ENCODE results near the gene PDE10A.

PDE10A gene

GRCh38 chr6:165655191-165655590, 7.8 kb downstream of the PDE10A start:
- DNase-seq (ENCODE audit: low spot score) = no peak

DNA sequence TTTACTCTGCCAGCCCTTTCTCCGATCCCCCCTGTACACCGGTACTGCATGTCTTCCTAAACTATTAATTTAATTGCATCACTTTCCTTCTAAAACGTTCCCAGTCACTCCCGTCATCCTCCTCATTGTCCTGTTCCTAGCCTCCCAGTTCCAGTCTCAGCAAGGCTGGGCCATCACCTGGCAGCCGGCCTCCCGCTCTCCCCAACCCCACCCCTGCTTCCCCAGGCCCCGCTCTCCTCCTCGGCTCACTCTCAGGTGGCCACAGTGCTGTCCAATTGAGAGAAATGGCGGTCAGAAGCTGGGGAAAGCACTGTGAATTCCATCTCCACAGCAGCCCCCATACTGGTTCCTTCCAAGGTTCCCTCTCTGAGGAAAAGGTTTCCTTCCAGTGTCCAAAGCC, 8.9 kb downstream of the PDE10A start:
- no peak for DNase-seq (ENCODE audit: low spot score)

DNA sequence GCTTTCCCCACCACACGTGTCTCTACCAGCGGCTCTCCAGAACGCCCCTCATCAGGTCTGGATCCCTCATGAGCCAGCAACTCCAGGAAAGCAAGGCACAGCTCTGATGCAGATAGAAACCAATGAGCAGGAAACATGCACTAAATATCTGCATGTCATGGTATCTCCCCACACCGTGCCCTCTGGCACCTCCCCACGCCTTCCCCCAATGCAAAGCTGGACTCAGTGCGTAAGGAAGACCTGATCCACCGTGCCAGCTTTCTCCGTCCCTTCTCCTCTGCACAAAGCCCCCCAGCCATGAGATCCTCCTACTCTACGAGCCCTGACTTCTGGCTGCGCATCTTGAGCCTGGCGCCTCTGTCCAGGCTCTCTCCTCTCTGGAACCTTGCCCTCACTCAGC, 9.4 kb downstream of the PDE10A start:
- DNase-seq (ENCODE audit: low spot score) = no peak

GRCh38 chr6:165653196-165653595, 9.8 kb downstream of the PDE10A start:
- DNase-seq (ENCODE audit: low spot score) = no peak

GRCh38 chr6:165652766-165653165, 10.3 kb downstream of the PDE10A start:
- no peak for DNase-seq (ENCODE audit: low spot score)

DNA sequence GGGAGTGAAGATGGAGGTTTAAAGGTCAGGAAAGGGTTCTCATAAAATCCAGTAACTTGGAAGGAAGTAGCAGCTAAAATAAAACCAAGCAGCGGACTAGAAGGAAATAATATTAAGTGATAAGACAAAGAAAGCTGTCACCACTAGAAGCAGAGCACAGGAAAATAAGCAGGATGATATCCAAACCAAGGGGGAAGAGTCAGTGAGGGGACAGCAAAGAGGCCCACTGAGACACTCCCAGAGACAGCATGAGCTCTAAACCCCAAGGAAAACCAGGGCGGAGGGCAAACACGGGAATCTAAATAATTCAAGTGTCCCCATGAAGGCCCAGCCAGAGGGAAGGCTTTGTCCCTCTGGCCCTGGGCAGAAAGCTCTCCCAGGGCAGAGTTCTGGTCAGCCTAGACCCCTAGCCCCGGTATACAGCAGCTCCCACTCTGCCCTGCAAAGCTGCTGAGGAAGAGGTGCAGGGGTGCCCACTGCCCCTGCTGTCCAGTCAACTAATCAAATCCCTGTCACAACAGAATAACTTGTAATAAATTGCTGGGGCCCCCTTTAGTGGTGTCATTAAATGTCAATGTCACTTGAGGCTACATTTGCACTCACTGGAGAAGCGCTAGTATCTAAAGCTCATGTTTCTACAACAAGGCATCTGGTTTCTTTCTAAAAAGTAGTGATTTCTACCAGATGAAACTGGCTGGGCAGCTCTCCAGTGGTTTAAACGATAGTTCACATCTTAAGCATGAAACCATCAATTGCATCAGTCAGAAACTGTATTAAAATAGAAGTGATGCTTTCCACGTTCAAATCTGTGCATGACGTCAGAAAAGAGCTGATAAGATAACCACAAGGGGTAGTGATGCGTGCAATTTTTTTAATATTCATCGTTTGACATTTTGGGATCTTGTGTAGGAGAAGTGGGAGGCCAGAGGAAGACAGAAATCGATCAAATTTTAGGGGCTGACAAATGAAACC, 13.6 kb downstream of the PDE10A start:
- no peak for DNase-seq (ENCODE audit: low spot score)

GRCh38 chr6:165647041-165647440, 16.0 kb downstream of the PDE10A start:
- no peak for DNase-seq (ENCODE audit: low spot score)

GRCh38 chr6:165645919-165646318, 17.1 kb downstream of the PDE10A start:
- DNase-seq (ENCODE audit: low spot score) = no peak

GRCh38 chr6:165644586-165645266, 18.3 kb downstream of the PDE10A start:
- DNase-seq (ENCODE audit: low spot score) = no peak

DNA sequence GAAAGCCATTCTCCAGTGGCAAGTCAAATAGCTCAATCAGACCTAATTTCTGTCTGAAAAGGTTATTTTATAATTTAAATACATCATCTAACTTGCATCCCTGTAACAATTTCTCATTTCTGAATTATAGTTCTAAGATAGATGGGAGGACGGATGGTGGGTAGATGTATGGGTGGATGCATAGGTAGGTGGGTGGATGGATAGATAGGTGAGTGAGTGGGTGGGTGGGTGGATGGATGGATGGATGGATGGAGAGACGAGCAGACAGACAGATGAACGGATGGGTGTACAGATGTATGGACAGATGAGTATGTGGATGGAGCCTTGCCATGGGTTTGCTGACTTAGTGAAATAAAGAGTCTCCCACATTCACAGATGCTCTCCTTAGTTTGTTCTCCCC, 20.0 kb downstream of the PDE10A start:
- DNase-seq (ENCODE audit: low spot score) = no peak

GRCh38 chr6:165641672-165642156, 21.3 kb downstream of the PDE10A start:
- no peak for DNase-seq (ENCODE audit: low spot score)

GRCh38 chr6:165640806-165641205, 22.2 kb downstream of the PDE10A start:
- no peak for DNase-seq (ENCODE audit: low spot score)

- DNase-seq (ENCODE audit: low spot score) = no peak
Measured at GRCh38 chr6:165638530-165638929, 24.5 kb downstream of the PDE10A start.

DNA sequence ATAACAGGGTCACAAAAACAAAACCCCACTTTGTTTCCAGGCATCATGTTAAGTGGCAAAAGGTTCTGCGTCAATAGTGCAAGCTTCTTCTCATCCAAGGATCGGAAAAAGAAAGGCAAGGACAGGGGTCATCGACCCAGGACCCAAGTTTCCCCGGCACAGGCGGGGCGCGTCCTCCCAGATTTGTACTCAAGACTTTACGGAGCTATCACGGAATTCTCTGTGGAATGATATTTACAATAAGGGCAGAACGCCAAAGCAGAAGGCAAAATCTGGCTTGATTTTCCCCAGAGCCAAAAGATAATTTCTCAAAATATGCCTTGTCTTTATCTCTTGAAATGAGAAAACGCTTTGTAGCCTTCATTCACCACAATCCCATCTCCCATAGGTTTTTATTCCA, 25.5 kb downstream of the PDE10A start:
- DNase-seq (ENCODE audit: low spot score) = no peak

DNA sequence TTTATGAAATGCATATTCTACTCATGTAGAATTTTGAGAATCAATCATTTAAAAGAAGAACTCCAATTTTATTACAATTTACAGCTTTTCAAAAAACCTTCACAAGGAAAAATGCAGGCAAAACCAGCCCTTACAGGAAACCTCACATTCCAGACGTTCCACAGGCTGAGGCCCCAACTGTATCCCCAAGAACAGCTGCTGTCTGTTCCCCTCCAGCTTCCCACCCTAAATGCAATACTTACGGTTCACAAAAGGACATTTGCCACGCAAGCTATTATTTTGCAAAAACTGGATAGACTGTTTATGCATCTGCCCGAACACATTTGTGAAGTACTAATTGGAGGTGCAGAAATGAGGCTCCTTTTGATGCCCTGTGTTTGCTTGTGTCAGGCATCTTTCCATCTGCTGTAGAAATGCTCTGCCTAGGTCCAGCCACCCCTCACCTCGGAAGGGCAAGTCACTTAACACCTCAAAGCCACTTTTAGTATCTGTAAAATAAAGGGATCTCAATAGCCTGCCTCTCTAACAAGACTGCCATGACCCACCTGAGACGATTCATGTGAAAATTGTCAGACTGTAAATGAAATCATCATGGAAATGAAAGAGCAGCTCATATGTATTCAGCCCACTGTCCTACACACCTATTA, 26.5 kb downstream of the PDE10A start:
- no peak for DNase-seq (ENCODE audit: low spot score)

DNA sequence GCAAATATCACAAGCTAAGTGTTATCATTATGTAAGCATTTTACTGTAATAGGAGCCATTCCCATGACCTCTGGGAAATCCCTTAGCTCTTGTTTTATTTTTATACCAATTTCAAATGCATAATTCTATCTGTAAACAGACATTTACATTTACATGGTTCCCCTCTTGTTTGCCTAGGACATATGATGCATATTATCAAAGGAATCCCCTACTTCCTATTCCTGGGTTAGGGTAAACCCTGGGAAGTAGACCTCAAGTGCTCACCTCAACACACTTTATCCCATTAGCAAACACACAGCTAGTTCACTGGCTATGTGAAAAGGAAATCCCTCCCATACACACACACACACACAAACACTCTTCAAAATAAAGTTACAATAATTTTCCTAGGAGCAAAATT, 27.1 kb downstream of the PDE10A start:
- no peak for DNase-seq (ENCODE audit: low spot score)

- DNase-seq (ENCODE audit: low spot score) = no peak
Measured at GRCh38 chr6:165634101-165634880, 28.8 kb downstream of the PDE10A start.

GRCh38 chr6:165632194-165632593, 30.8 kb downstream of the PDE10A start:
- DNase-seq (ENCODE audit: low spot score) = no peak

GRCh38 chr6:165630544-165630953, 32.5 kb downstream of the PDE10A start:
- no peak for DNase-seq (ENCODE audit: low spot score)

DNA sequence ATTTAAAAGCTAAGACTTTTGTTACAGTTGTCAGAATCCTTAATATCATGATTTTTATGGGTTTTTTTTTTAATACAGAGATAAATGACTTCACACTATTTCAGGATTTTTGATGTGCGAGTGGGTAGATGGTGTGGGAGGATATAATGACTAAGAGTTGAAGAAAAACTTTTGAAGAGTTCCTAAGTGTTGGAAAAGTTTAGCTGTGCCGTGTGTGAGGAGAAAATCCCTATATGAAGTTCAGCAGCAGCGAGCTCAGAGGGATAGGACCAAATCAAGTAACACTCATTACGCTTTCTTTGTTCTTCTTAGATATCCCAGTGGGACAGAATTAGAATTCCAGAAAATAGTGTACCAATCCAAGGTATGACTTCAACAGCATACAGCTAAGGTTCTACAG, 34.1 kb downstream of the PDE10A start:
- DNase-seq (ENCODE audit: low spot score) = no peak

DNA sequence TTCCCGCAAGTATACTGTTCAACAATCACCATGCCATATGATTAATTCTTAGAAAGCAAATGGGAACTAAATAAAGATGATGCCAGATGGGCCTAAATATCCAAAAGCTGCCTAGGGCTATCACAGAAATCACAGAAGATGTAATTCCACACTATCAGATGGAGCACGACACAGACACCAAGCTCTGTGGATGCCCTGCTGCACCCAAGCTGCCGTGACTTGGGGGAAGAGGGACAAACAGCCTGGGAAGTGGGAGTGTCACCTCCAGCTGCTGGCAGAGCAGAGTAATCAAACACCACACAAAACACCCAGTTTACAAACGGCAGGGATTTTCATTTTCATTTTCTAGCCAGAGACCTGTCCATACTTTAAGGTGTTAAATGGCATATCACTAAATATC, 35.7 kb downstream of the PDE10A start:
- no peak for DNase-seq (ENCODE audit: low spot score)

DNA sequence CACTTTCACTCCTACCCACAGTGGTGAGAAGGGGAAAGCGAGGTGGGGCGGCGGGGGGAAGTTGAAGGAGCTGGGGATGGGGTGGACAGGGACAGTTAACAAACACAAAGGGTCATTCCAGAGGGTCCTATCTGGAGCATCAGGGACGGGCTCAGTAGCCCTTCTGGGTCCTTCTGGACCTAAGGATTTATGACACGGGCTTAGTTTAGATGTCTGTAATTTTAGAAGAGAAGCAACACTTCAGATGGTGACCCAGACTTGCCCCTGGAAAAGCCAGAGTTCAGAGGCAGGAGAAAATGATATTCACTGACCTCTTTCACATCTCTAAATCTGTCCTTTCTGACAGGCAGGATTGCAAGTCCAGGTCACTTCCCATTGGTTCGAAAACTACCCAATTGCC, 36.3 kb downstream of the PDE10A start:
- no peak for DNase-seq (ENCODE audit: low spot score)

All from hematopoietic multipotent progenitor cell treated with erythropoietin and hydrocortisone succinate and interleukin-3 and kit ligand, for 17 days (in vitro differentiated cells).